Measurements from ENCODE around the gene DND1.

The DND1 gene

GRCh38 chr5:140634103-140634502 is 39.3 kb downstream of the DND1 start:
- in situ Hi-C loops (cut with MboI; ENCODE audit: low pct_unique_long_range_greater_than_20kb, low sequenced_read_pairs, unreplicated experiment): loop anchor here (10.0 kb wide), 1 partner anchor 259 kb away; no protein-coding TSS in a partner anchor
- TF ChIP-seq CTCF (IDR thresholded peaks at IDR 0.05; ENCODE audit: extremely low read depth, insufficient read depth, missing control alignments): no peak
- no peak for DNase-seq (ENCODE audit: low spot score)

DNA sequence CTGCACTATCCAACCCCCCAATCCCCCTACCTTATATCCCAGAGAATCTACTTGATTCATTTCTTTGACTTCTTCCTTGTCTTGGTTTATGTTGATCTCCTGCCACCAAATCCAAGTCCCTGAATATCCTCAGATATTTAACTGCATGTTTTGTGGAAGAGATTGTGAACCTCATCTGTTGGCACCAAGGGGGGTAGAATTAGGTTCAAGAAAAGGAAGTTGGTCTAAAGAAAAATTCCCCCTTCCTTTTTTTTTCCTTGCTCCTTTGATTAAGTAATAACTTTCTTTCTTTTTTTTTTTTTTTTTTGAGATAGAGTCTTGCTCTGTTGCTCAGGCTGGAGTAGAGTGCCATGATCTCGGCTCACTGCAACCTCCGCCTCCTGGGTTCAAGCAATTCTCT is 39.9 kb downstream of the DND1 start:
- in situ Hi-C loops (cut with MboI; ENCODE audit: low pct_unique_long_range_greater_than_20kb, low sequenced_read_pairs, unreplicated experiment): loop anchor here (10.0 kb wide), 1 partner anchor 259 kb away; no protein-coding TSS in a partner anchor

GRCh38 chr5:140633021-140633471 is 40.3 kb downstream of the DND1 start, which contains the start of gene CD14:
CD14 (minus strand) TSS chr5:140633175; CDS start chr5:140633071, 104 bp downstream.
- DNase-seq (ENCODE audit: low spot score): peak; percentile 15
- in situ Hi-C loops (cut with MboI; ENCODE audit: low pct_unique_long_range_greater_than_20kb, low sequenced_read_pairs, unreplicated experiment): loop anchor here (10.0 kb wide), 1 partner anchor 258 kb away; no protein-coding TSS in a partner anchor
- no peak for TF ChIP-seq CTCF (IDR thresholded peaks at IDR 0.05; ENCODE audit: extremely low read depth, insufficient read depth, missing control alignments)

More for the DNA sequence above, 39.9 kb downstream of the DND1 start:
- no peak for TF ChIP-seq CTCF (IDR thresholded peaks at IDR 0.05; ENCODE audit: extremely low read depth, insufficient read depth, missing control alignments)
- DNase-seq (ENCODE audit: low spot score): no peak

DNA sequence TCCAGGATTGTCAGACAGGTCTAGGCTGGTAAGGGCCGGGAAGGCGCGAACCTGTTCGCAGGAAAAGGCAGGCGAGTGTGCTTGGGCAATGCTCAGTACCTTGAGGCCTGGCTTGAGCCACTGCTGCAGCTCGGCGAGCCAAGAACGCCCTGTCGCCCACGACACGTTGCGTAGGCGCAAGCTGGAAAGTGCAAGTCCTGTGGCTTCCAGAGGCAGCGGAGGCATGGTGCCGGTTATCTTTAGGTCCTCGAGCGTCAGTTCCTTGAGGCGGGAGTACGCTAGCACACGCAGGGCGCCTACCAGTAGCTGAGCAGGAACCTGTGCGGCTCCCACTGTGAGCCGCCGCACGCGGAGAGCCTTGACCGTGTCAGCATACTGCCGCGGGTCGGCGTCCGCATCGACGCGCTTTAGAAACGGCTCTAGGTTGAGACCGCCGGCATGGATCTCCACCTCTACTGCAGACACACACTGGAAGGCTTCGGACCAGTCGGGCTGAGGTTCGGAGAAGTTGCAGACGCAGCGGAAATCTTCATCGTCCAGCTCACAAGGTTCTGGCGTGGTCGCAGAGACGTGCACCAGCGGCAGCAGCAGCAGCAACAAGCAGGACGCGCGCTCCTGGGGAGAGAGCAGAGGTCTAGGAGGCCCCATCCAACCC is 40.9 kb downstream of the DND1 start:
- no peak for TF ChIP-seq CTCF (IDR thresholded peaks at IDR 0.05; ENCODE audit: extremely low read depth, insufficient read depth, missing control alignments)
- DNase-seq (ENCODE audit: low spot score): peak; percentile 40
- in situ Hi-C loops (cut with MboI; ENCODE audit: low pct_unique_long_range_greater_than_20kb, low sequenced_read_pairs, unreplicated experiment): loop anchor here (10.0 kb wide), 1 partner anchor 258 kb away; no protein-coding TSS in a partner anchor

DNA sequence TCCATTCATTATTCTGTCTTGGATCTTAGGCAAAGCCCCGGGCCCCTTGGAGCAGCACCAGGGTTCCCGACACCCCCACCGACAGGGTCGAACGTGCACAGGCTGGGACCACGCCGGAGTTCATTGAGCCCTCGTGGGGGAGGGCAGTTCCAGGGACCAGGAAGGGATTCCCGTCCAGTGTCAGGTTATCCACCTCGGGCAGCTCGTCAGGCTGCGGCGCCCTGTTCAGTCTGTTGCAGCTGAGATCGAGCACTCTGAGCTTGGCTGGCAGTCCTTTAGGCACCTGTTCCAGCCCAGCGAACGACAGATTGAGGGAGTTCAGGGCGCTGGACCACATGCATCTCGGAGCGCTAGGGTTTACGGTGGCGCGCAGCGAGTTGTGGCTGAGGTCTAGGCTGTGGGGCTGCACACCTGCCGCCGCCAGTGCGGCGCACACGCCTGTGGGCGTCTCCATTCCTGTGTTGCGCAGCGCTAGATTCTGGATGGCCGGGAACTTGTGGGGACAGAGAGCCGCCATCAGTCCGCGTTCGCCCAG is 41.5 kb downstream of the DND1 start:
- DNase-seq (ENCODE audit: low spot score): peak; percentile 36
- in situ Hi-C loops (cut with MboI; ENCODE audit: low pct_unique_long_range_greater_than_20kb, low sequenced_read_pairs, unreplicated experiment): loop anchor here (10.0 kb wide), 1 partner anchor 257 kb away; no protein-coding TSS in a partner anchor
- TF ChIP-seq CTCF (IDR thresholded peaks at IDR 0.05; ENCODE audit: extremely low read depth, insufficient read depth, missing control alignments): no peak

DNA sequence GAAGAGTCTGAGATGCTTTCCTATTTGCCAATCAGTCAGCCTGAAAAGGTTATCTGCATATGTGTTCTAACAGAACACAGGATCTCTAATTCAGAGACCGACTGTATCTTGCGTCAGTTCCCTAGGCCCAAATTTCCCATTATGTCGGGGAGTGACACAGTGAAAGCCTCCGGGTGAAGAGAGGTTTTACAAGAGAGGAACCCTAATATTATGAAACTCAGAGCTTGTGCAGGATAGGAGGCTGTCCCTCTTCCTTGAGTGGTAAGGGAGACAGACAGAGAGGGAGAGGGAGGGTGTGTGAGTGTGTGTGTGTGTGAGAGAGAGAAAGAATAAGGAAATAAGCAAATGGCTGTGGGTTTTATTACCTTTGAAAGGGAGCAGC is 42.3 kb downstream of the DND1 start:
- in situ Hi-C loops (cut with MboI; ENCODE audit: low pct_unique_long_range_greater_than_20kb, low sequenced_read_pairs, unreplicated experiment): loop anchor here (10.0 kb wide), 1 partner anchor 256 kb away; no protein-coding TSS in a partner anchor
- no peak for TF ChIP-seq CTCF (IDR thresholded peaks at IDR 0.05; ENCODE audit: extremely low read depth, insufficient read depth, missing control alignments)
- no peak for DNase-seq (ENCODE audit: low spot score)
